ENCODE measurements around the gene BTBD6.

The BTBD6 gene

GRCh38 chr14:105248368-105249181 is at the start of gene BTBD6:
Gene BTBD6 (plus strand): TSS chr14:105248533. CDS start chr14:105248712, 179 bp downstream.
- DNase-seq (ENCODE audit: low spot score), result peak; percentile 86

GRCh38 chr14:105198588-105198987 is 49.7 kb upstream of the BTBD6 start:
- DNase-seq (ENCODE audit: low spot score), result no peak

GRCh38 chr14:105199093-105199492 is 49.2 kb upstream of the BTBD6 start:
- DNase-seq (ENCODE audit: low spot score), result no peak

- DNase-seq (ENCODE audit: low spot score), result no peak
Observed at GRCh38 chr14:105200074-105200473, 48.3 kb upstream of the BTBD6 start.

GRCh38 chr14:105200641-105201040 is 47.7 kb upstream of the BTBD6 start:
- no peak for DNase-seq (ENCODE audit: low spot score)

GRCh38 chr14:105201156-105201924 is 47.0 kb upstream of the BTBD6 start:
- DNase-seq (ENCODE audit: low spot score), result no peak

- peak; percentile 22 for DNase-seq (ENCODE audit: low spot score)
Observed at GRCh38 chr14:105201925-105202513, 46.3 kb upstream of the BTBD6 start.

- peak; percentile 41 for DNase-seq (ENCODE audit: low spot score)
Observed at GRCh38 chr14:105203057-105203531, 45.2 kb upstream of the BTBD6 start.

GRCh38 chr14:105203701-105204100 is 44.6 kb upstream of the BTBD6 start:
- DNase-seq (ENCODE audit: low spot score), result no peak

GRCh38 chr14:105204206-105204930 is 44.0 kb upstream of the BTBD6 start:
- no peak for DNase-seq (ENCODE audit: low spot score)

- no peak for DNase-seq (ENCODE audit: low spot score)
Observed at GRCh38 chr14:105204931-105205672, 43.2 kb upstream of the BTBD6 start.

GRCh38 chr14:105205673-105206208 is 42.6 kb upstream of the BTBD6 start:
- DNase-seq (ENCODE audit: low spot score), result no peak

- no peak for DNase-seq (ENCODE audit: low spot score)
Observed at GRCh38 chr14:105206873-105207272, 41.5 kb upstream of the BTBD6 start.

- DNase-seq (ENCODE audit: low spot score), result no peak
Observed at GRCh38 chr14:105207460-105207901, 40.9 kb upstream of the BTBD6 start.

GRCh38 chr14:105207996-105208737 is 40.2 kb upstream of the BTBD6 start:
- no peak for DNase-seq (ENCODE audit: low spot score)

GRCh38 chr14:105208738-105209075 is 39.6 kb upstream of the BTBD6 start:
- DNase-seq (ENCODE audit: low spot score), result no peak

- no peak for DNase-seq (ENCODE audit: low spot score)
Observed at GRCh38 chr14:105209091-105209490, 39.2 kb upstream of the BTBD6 start.

GRCh38 chr14:105209646-105210045 is 38.7 kb upstream of the BTBD6 start:
- no peak for DNase-seq (ENCODE audit: low spot score)

- no peak for DNase-seq (ENCODE audit: low spot score)
Observed at GRCh38 chr14:105210266-105211025, 37.9 kb upstream of the BTBD6 start.
